Measurements from ENCODE around the gene PTPRG. TPM values are rescaled to one million over a fixed set of nuclear protein-coding genes. Genes with fewer than 3 reads are reported as not detected.

The PTPRG gene
- total and polyA plus RNA-seq, 2 of the 13 experiments (the other 11 are each of a cell fraction or from before 2014, with no cell fraction given), result 8.0 to 25.3 TPM

DNA sequence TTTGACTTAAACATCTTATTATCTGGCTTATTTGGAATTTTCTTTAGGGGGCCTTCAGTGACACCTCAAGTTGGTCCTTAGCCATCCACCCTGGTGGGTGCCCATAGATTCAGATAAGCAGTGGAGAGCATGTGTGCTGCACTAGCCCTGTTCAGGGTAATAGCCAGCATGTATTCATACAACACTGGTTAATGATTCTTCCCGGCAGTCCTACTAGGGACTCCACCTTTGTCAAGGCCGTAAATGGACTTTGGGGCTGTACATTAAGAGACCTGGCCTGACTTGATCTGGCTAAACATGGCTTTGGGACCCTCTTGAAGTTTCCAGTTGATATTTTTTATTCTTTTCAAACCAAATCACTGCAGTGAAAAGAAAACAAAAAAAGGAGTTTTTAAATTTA lies 125.8 kb downstream of the PTPRG start (continued):
- no peak for TF ChIP-seq RNF2 (conservative IDR thresholded peaks at IDR 0.05; ENCODE audit: low read depth)
- TF ChIP-seq, protein P1, sequence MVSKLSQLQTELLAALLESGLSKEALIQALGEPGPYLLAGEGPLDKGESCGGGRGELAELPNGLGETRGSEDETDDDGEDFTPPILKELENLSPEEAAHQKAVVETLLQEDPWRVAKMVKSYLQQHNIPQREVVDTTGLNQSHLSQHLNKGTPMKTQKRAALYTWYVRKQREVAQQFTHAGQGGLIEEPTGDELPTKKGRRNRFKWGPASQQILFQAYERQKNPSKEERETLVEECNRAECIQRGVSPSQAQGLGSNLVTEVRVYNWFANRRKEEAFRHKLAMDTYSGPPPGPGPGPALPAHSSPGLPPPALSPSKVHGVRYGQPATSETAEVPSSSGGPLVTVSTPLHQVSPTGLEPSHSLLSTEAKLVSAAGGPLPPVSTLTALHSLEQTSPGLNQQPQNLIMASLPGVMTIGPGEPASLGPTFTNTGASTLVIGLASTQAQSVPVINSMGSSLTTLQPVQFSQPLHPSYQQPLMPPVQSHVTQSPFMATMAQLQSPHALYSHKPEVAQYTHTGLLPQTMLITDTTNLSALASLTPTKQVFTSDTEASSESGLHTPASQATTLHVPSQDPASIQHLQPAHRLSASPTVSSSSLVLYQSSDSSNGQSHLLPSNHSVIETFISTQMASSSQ (IDR thresholded peaks at IDR 0.05; ENCODE audit: low read depth), result 0 out of 2 replicates have a peak, but pooled peaks have one; percentile 48
- TF ChIP-seq, protein P1 (CRISPR knock-in tag; IDR thresholded peaks at IDR 0.05; ENCODE audit: borderline replicate concordance), result no peak

DNA sequence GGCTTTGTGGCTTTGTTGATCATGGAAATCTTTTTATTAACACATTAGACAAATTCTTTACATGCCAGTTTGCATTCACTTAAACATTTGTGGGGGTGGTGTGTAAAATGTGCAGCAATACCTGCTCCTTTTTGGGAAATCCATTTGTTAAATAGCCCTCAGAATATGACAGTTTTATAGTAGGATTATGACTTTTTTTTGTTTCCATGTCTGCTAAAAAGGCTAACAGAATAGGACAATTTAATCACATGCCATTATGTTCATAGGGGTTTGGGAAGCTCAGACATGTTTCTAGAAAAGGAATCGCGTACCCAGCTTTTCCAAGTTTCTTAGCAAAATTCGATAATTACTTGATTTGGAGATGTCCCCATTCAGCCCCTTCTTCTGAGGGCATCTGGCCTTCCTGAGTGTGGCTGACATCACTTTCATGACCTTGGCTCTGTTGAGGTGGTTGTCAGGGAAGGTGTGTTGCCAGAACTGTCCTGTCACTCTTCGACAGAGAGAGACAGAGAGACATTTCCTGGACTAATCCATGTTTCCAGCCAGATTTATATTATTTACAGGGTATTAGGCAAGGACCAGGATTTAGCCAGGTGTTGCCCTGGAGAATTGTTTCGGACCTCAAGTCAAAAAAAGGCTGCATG lies 126.4 kb downstream of the PTPRG start:
- POLR2A ChIA-PET, result no interaction called here
- peaks cover 0 to 4% of the 10 kb centered on the region in 2 experiments; a peak in 3 of 5 replicates for H3K36me3 ChIP-seq (replicated peaks in 1 of 2; ENCODE audit: control insufficient read depth in 1 of 2, insufficient read depth in 2 of 2, low read length in 2 of 2)
- ATAC-seq (no peak), FAIRE-seq (no peak), DNase-seq (ENCODE audit: low spot score) (no peak)
- TF ChIP-seq KLF6 (CRISPR knock-in tag; IDR thresholded peaks at IDR 0.05), result no peak
- TF ChIP-seq, protein P2, sequence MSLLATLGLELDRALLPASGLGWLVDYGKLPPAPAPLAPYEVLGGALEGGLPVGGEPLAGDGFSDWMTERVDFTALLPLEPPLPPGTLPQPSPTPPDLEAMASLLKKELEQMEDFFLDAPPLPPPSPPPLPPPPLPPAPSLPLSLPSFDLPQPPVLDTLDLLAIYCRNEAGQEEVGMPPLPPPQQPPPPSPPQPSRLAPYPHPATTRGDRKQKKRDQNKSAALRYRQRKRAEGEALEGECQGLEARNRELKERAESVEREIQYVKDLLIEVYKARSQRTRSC (CRISPR knock-in tag; IDR thresholded peaks at IDR 0.05; ENCODE audit: low read depth), result no peak
- TF ChIP-seq RARA (CRISPR knock-in tag; IDR thresholded peaks at IDR 0.05), result no peak
- no peak for TF ChIP-seq KDM5A (IDR thresholded peaks at IDR 0.05; ENCODE audit: borderline replicate concordance, low read length)
- no peak for TF ChIP-seq ETV6 (CRISPR knock-in tag; conservative IDR thresholded peaks at IDR 0.05)
- no peak for TF ChIP-seq MATR3 (CRISPR knock-in tag; IDR thresholded peaks at IDR 0.05)
- TF ChIP-seq, protein P3, sequence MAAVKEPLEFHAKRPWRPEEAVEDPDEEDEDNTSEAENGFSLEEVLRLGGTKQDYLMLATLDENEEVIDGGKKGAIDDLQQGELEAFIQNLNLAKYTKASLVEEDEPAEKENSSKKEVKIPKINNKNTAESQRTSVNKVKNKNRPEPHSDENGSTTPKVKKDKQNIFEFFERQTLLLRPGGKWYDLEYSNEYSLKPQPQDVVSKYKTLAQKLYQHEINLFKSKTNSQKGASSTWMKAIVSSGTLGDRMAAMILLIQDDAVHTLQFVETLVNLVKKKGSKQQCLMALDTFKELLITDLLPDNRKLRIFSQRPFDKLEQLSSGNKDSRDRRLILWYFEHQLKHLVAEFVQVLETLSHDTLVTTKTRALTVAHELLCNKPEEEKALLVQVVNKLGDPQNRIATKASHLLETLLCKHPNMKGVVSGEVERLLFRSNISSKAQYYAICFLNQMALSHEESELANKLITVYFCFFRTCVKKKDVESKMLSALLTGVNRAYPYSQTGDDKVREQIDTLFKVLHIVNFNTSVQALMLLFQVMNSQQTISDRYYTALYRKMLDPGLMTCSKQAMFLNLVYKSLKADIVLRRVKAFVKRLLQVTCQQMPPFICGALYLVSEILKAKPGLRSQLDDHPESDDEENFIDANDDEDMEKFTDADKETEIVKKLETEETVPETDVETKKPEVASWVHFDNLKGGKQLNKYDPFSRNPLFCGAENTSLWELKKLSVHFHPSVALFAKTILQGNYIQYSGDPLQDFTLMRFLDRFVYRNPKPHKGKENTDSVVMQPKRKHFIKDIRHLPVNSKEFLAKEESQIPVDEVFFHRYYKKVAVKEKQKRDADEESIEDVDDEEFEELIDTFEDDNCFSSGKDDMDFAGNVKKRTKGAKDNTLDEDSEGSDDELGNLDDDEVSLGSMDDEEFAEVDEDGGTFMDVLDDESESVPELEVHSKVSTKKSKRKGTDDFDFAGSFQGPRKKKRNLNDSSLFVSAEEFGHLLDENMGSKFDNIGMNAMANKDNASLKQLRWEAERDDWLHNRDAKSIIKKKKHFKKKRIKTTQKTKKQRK (IDR thresholded peaks at IDR 0.05; ENCODE audit: low read length), result no peak
- TF ChIP-seq ZNF510 (CRISPR knock-in tag; IDR thresholded peaks at IDR 0.05; ENCODE audit: low read depth), result no peak
- TF ChIP-seq, protein P4, sequence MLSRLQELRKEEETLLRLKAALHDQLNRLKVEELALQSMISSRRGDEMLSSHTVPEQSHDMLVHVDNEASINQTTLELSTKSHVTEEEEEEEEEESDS (CRISPR knock-in tag; IDR thresholded peaks at IDR 0.05; ENCODE audit: borderline replicate concordance), result no peak
- TF ChIP-seq SRY (CRISPR knock-in tag; IDR thresholded peaks at IDR 0.05), result no peak
- no peak for TF ChIP-seq HMGA1 (CRISPR knock-in tag; conservative IDR thresholded peaks at IDR 0.05)
- CTCF ChIA-PET (ENCODE audit: low intra/inter-chr PET ratio, low total read pairs), result no interaction called here
- H3K27ac ChIP-seq (ENCODE audit: extremely low read length, insufficient read depth, low read length), result no peak overlapping the region
- 87% methylated on average over 5 of the region's 5 CpGs for WGBS (ENCODE audit: low lambda C conversion rate)
- no TSS peak for BruUV-seq (replicated peaks)
- H3K4me3 ChIP-seq (replicated peaks in 1 of 3; ENCODE audit: insufficient read depth in 1 of 3, low read depth in 2 of 3, low read length in 3 of 3), result no peak overlapping the region
- peaks cover 20% of the 10 kb centered on the region for H3K79me2 ChIP-seq (ENCODE audit: insufficient read depth, low read length)
- in situ Hi-C loops (cut with HindIII; ENCODE audit: extremely low pct_ligation_motif_present, low pct_unique_long_range_greater_than_20kb) (no loop called here), intact Hi-C loops (cut with micrococcal nuclease; ENCODE audit: unreplicated experiment) (no loop called here)
- no peaks in the 10 kb centered on the region for H4K20me1 ChIP-seq (ENCODE audit: insufficient read depth, low read length)
- H3K4me2 ChIP-seq (ENCODE audit: low read depth, low read length), result no peak overlapping the region
- no peak overlapping the region for H2AFZ ChIP-seq (ENCODE audit: low read length)
- no peak overlapping the region for H3K9ac ChIP-seq (ENCODE audit: insufficient read depth, low read depth, low read length)
- H3K4me1 ChIP-seq (ENCODE audit: insufficient read depth, low read length), result peaks cover 35% of the 10 kb centered on the region
- H3K27me3 ChIP-seq (ENCODE audit: control insufficient read depth in 1 of 2, insufficient read depth in 2 of 2, low read length in 2 of 2), result no peaks in the 10 kb centered on the region
- H3K9me3 ChIP-seq (ENCODE audit: low read length), result no peaks in the 10 kb centered on the region

All from HepG2 (cell line).